Testis (tissue), 3 donors: Measurements from ENCODE around the gene WDR91. TPM values are rescaled to one million over a fixed set of nuclear protein-coding genes. Genes with fewer than 3 reads are reported as not detected.

Experiments
- DNase-seq: peaks from one replicate; pipeline ENCODE4 v3.0.0-alpha.2; 2019
- H3K27ac ChIP-seq, 2 donors: fragments of 200-600 bp; sonication (generic); one replicate each; pipeline ENCODE4 v1.5.1; 2019
- H3K27me3 ChIP-seq: fragments of 200-600 bp; sonication (generic); one replicate; pipeline ENCODE4 v1.5.1; 2019
- H3K36me3 ChIP-seq: fragments of 200-600 bp; sonication (generic); one replicate; pipeline ENCODE4 v1.5.1; 2017; ENCODE audit warnings: low read depth; ENCODE audit errors: missing control alignments
- H3K4me1 ChIP-seq: fragments of 200-600 bp; sonication (generic); one replicate; pipeline ENCODE4 v1.5.1; 2019
- H3K4me3 ChIP-seq, 2 donors: fragments of 200-600 bp; sonication (generic); one replicate each; pipeline ENCODE4 v1.5.1; 2017 to 2019
- H3K9me3 ChIP-seq: fragments of 200-600 bp; sonication (generic); one replicate; pipeline ENCODE4 v1.5.1; 2017
- CTCF ChIP-seq, 3 experiments: fragments of 450-650 bp in 2 of 3; fragments of 200-600 bp in 1 of 3; sonication (generic) in 1 of 3; IDR thresholded peaks; one replicate each; pipeline ENCODE4 v1.5.1; 2016 to 2019; ENCODE audit warnings: antibody characterized with exemption in 3 of 3, mild to moderate bottlenecking in 2 of 3, moderate library complexity in 1 of 3
- POLR2A ChIP-seq: fragments of 450-650 bp; IDR thresholded peaks from one replicate; pipeline ENCODE4 v1.6.1; 2017; ENCODE audit warnings: antibody characterized with exemption, mild to moderate bottlenecking, moderate library complexity
- WGBS, 2 donors: methylation state at CpG; one replicate each; pipeline ENCODE4 v1.1.5; 2018; 5-methylcytosine and 5-hydroxymethylcytosine counted together
- intact Hi-C: fragments of 100-400 bp; cut with DNase I; formaldehyde crosslinking; loops from one replicate; pipeline ENCODE4 v1.15.1; 2023; ENCODE audit warnings: low total_unique reads
- polyA plus RNA-seq: library from polyadenylated mRNA; stranded (reverse); fragments of 350-450 nt; fragmentation: Illumina TruSeq; extraction: RNeasy Lipid Tissue Mini Kit (QIAGEN cat#74804); gene quantifications from one replicate; pipeline ENCODE4 v1.2.3, GENCODE V29; 2014; ENCODE audit warnings: low read depth, low replicate concordance; ENCODE audit not compliant: insufficient read depth
- total RNA-seq, 2 donors: library from RNA; depleted of rRNA; stranded (reverse); fragments of >200 nt; gene quantifications; one replicate each; pipeline ENCODE4 v1.2.3, GENCODE V29; 2016

WDR91 gene
- total and polyA plus RNA-seq, 3 donors from 2014 or later: 23.8 to 46.6 (median 29.5) TPM

- Histone ChIP-seq H3K4me1 (peaks cover 25% of the 10 kb centered on the region), H3K4me3 (no peak overlapping the region), H3K27ac (peak overlapping the region in 1 of 2 donors; percentile 36), H3K27me3 (no peaks in the 10 kb centered on the region), H3K36me3 (no peaks in the 10 kb centered on the region), H3K9me3 (no peaks in the 10 kb centered on the region)
- peak; percentile 43 for DNase-seq
- intact Hi-C loops: no loop called here
- TF ChIP-seq POLR2A: no peak
- no peak for TF ChIP-seq CTCF (IDR thresholded peaks at IDR 0.05)
- 39 to 46% methylated on average over 4 of the region's 4 CpGs for WGBS, 2 donors
Observed at GRCh38 chr7:135189961-135190360, 21.4 kb downstream of the WDR91 start.

DNA sequence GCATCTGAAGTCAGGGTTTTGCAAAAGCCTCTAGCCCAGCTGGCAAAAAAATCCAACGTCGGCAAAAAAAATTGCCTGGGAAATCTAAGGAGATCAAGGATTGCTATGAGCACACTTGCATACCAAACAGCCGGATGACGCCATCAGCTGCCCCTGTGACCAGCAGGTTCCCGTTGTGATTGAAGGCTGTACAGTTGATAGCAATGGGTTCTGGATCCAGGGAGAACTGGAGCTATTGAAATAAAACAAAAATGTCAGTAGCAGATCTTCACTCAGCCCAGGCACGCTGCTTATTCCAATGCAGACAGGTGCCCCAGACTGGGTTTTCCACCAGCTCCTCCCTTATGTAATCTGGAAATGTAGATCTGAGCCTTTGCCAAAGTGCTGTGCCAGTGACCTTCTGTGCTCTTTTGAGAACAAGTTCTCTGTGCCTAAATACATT is 22.1 kb downstream of the WDR91 start:
- no peak for TF ChIP-seq CTCF (IDR thresholded peaks at IDR 0.05)
- TF ChIP-seq POLR2A: no peak
- no peak for DNase-seq
- Histone ChIP-seq H3K27me3 (no peaks in the 10 kb centered on the region), H3K27ac (peak overlapping the region in 1 of 2 donors; percentile 36), H3K9me3 (no peaks in the 10 kb centered on the region), H3K4me1 (peaks cover 25% of the 10 kb centered on the region), H3K36me3 (no peaks in the 10 kb centered on the region), H3K4me3 (no peak overlapping the region)
- intact Hi-C loops: no loop called here
- 70 to 85% methylated on average over 6 of the region's 6 CpGs for WGBS, 2 donors

DNA sequence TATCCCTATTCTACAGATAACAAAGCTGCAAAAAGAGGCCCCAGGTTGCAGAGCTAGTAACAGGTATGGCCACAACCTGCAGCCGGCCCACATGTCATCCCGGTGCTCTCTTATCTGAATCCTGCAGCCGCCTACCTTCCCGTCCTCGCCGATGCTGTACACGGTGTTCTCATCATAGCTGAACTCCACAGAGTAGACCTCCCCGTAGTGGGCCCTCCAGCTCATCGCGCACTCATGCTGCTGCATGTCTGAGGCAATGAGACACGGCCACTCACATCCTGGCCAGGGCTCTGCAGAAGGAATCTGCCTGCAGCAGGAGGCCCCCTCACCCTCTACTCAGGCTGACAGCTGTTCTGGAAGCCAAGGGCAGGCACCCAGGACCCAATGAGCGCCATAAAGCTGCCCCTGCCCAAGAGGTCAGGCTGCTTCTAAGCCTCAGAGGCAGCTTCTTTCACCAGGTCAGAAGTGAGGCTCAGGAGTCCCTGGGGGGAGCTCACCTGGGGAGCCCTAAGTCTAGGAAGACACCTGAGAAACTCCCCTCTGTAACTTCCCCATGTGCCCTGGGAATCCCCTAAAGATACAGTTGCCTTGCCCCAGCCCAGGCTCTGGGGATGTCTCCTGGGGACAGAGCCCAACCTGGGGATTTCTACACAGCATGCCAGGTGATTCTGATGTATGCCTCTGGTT is 22.9 kb downstream of the WDR91 start:
- Histone ChIP-seq H3K9me3 (no peaks in the 10 kb centered on the region), H3K4me1 (peaks cover 22% of the 10 kb centered on the region), H3K27me3 (no peaks in the 10 kb centered on the region), H3K27ac (no peak overlapping the region), H3K36me3 (no peaks in the 10 kb centered on the region), H3K4me3 (no peak overlapping the region)
- DNase-seq: no peak
- intact Hi-C loops: no loop called here
- TF ChIP-seq POLR2A (no peak), CTCF (IDR thresholded peaks at IDR 0.05) (no peak)
- WGBS, 2 donors: 90 to 92% methylated on average over 2 to 12 of the region's 12 CpGs

- WGBS, 2 donors: 86 to 90% methylated on average over 10 to 12 of the region's 12 CpGs
- TF ChIP-seq POLR2A (no peak), CTCF (IDR thresholded peaks at IDR 0.05) (no peak)
- peaks cover 15% of the 10 kb centered on the region for H3K4me1 ChIP-seq
- no peak overlapping the region for H3K4me3 ChIP-seq
- no peak for DNase-seq
- H3K27ac ChIP-seq: no peak overlapping the region
- H3K9me3 ChIP-seq: no peaks in the 10 kb centered on the region
- H3K36me3 ChIP-seq: no peaks in the 10 kb centered on the region
- H3K27me3 ChIP-seq: no peaks in the 10 kb centered on the region
- intact Hi-C loops: no loop called here
Observed at GRCh38 chr7:135186841-135187253, 24.5 kb downstream of the WDR91 start.

GRCh38 chr7:135186261-135186540 is 25.1 kb downstream of the WDR91 start:
- Histone ChIP-seq H3K27ac (no peak overlapping the region), H3K36me3 (no peaks in the 10 kb centered on the region), H3K27me3 (no peaks in the 10 kb centered on the region), H3K4me3 (no peak overlapping the region), H3K4me1 (peaks cover 15% of the 10 kb centered on the region), H3K9me3 (no peaks in the 10 kb centered on the region)
- 90 to 94% methylated on average over 3 of the region's 3 CpGs for WGBS, 2 donors
- no peak for DNase-seq
- TF ChIP-seq POLR2A: no peak
- TF ChIP-seq CTCF (IDR thresholded peaks at IDR 0.05): no peak
- intact Hi-C loops: no loop called here
